Ascending aorta (tissue), 2 donors: ENCODE measurements around the gene NEK6. TPM values are rescaled to one million over a fixed set of nuclear protein-coding genes. Genes with fewer than 3 reads are reported as not detected.

Experiments used
- DNase-seq, 2 donors: peaks; one replicate each; pipeline ENCODE4 v3.0.0-alpha.2; 2019; ENCODE audit warnings: low spot score in 2 of 2
- H3K27ac ChIP-seq, 2 donors: fragments of 200-600 bp; sonication (generic); one replicate each; pipeline ENCODE4 v1.5.1; 2016 to 2017; ENCODE audit warnings: mild to moderate bottlenecking in 1 of 2
- H3K27me3 ChIP-seq: fragments of 200-600 bp; sonication (generic); one replicate; pipeline ENCODE4 v1.5.1; 2017
- H3K36me3 ChIP-seq, 2 donors: fragments of 200-600 bp; sonication (generic); one replicate each; pipeline ENCODE4 v1.5.1; 2016
- H3K4me1 ChIP-seq, 2 donors: fragments of 200-600 bp; sonication (generic); one replicate each; pipeline ENCODE4 v1.5.1; 2016 to 2017; ENCODE audit warnings: mild to moderate bottlenecking in 1 of 2
- H3K4me3 ChIP-seq, 2 donors: fragments of 200-600 bp; sonication (generic); one replicate each; pipeline ENCODE4 v1.5.1; 2016 to 2017; ENCODE audit warnings: mild to moderate bottlenecking in 1 of 2
- H3K9me3 ChIP-seq, 2 donors: fragments of 200-600 bp; sonication (generic); one replicate each; pipeline ENCODE4 v1.5.1; 2016
- CTCF ChIP-seq, 3 experiments: fragments of 200-600 bp in 2 of 3; fragments of 450-650 bp in 1 of 3; sonication (generic) in 2 of 3; IDR thresholded peaks; one replicate each; pipeline ENCODE4 v1.5.1; 2016 to 2019; ENCODE audit warnings: antibody characterized with exemption in 3 of 3, mild to moderate bottlenecking in 1 of 3, moderate library complexity in 1 of 3
- intact Hi-C: fragments of 100-400 bp; cut with DNase I; formaldehyde crosslinking; loops from one replicate; pipeline ENCODE4 v1.15.1; 2023
- total RNA-seq: library from RNA; depleted of rRNA; stranded (reverse); fragments of >200 nt; gene quantifications from one replicate; pipeline ENCODE4 v1.1.0, GENCODE V29; 2016

Gene NEK6
- total RNA-seq, 1 donor from 2014 or later, result 6.7 TPM

GRCh38 chr9:124297551-124297901 is 39.8 kb downstream of the NEK6 start:
- Histone ChIP-seq H3K36me3 (peaks cover 5 to 12% of the 10 kb centered on the region in 2 donors), H3K4me1 (peaks cover 17 to 30% of the 10 kb centered on the region in 2 donors), H3K4me3 (peak overlapping the region in 1 of 2 donors; percentile 23), H3K27ac (peak overlapping the region in 1 of 2 donors; percentile 4), H3K9me3 (no peaks in the 10 kb centered on the region), H3K27me3 (no peaks in the 10 kb centered on the region)
- no peak for TF ChIP-seq CTCF (IDR thresholded peaks at IDR 0.05)
- intact Hi-C loops, result no loop called here
- DNase-seq, result peak in 1 of 2 donors; percentile 83

- no peak for DNase-seq
- intact Hi-C loops, result no loop called here
- Histone ChIP-seq H3K27me3 (no peaks in the 10 kb centered on the region), H3K27ac (no peak overlapping the region), H3K4me3 (peak overlapping the region in 1 of 2 donors; percentile 23), H3K4me1 (peaks cover 13 to 29% of the 10 kb centered on the region in 2 donors), H3K9me3 (no peaks in the 10 kb centered on the region), H3K36me3 (peaks cover 10 to 17% of the 10 kb centered on the region in 2 donors)
- no peak for TF ChIP-seq CTCF (IDR thresholded peaks at IDR 0.05)
These were observed 40.3 kb downstream of the NEK6 start for GRCh38 chr9:124297915-124298645.

- H3K9me3 ChIP-seq, result no peaks in the 10 kb centered on the region
- peaks cover 13 to 29% of the 10 kb centered on the region in 2 donors for H3K4me1 ChIP-seq
- H3K27me3 ChIP-seq, result no peaks in the 10 kb centered on the region
- intact Hi-C loops, result no loop called here
- H3K36me3 ChIP-seq, result peaks cover 16 to 23% of the 10 kb centered on the region in 2 donors
- no peak overlapping the region for H3K4me3 ChIP-seq
- no peak for TF ChIP-seq CTCF (IDR thresholded peaks at IDR 0.05)
- no peak for DNase-seq
- no peak overlapping the region for H3K27ac ChIP-seq
These were observed 41.0 kb downstream of the NEK6 start for GRCh38 chr9:124298646-124299235.

- Histone ChIP-seq H3K4me1 (peaks cover 13 to 29% of the 10 kb centered on the region in 2 donors), H3K9me3 (no peaks in the 10 kb centered on the region), H3K36me3 (peaks cover 21 to 32% of the 10 kb centered on the region in 2 donors), H3K27me3 (no peaks in the 10 kb centered on the region), H3K27ac (no peak overlapping the region), H3K4me3 (no peak overlapping the region)
- intact Hi-C loops, result no loop called here
- no peak for TF ChIP-seq CTCF (IDR thresholded peaks at IDR 0.05)
- DNase-seq, result no peak
These were observed 41.9 kb downstream of the NEK6 start for GRCh38 chr9:124299515-124300090.

GRCh38 chr9:124300312-124300711 is 42.6 kb downstream of the NEK6 start:
- H3K9me3 ChIP-seq, result no peaks in the 10 kb centered on the region
- no peak overlapping the region for H3K27ac ChIP-seq
- H3K27me3 ChIP-seq, result no peaks in the 10 kb centered on the region
- DNase-seq, result no peak
- H3K36me3 ChIP-seq, result peaks cover 21 to 36% of the 10 kb centered on the region in 2 donors
- H3K4me1 ChIP-seq, result peaks cover 13 to 28% of the 10 kb centered on the region in 2 donors
- H3K4me3 ChIP-seq, result no peak overlapping the region
- TF ChIP-seq CTCF (IDR thresholded peaks at IDR 0.05), result no peak
- intact Hi-C loops, result no loop called here
